IPS-NIHi11 (cell line): ENCODE data around the gene TLDC2.
"Not testable (repeated sequence)": the region's sequence is repeated elsewhere in the genome, so short reads cannot be mapped to it uniquely, and the experiment has no call there.

Experiments used
- DNase-seq: peaks from one replicate; pipeline ENCODE4 v3.0.0; 2012; ENCODE audit warnings: mixed read lengths, low spot score

Gene TLDC2

DNA sequence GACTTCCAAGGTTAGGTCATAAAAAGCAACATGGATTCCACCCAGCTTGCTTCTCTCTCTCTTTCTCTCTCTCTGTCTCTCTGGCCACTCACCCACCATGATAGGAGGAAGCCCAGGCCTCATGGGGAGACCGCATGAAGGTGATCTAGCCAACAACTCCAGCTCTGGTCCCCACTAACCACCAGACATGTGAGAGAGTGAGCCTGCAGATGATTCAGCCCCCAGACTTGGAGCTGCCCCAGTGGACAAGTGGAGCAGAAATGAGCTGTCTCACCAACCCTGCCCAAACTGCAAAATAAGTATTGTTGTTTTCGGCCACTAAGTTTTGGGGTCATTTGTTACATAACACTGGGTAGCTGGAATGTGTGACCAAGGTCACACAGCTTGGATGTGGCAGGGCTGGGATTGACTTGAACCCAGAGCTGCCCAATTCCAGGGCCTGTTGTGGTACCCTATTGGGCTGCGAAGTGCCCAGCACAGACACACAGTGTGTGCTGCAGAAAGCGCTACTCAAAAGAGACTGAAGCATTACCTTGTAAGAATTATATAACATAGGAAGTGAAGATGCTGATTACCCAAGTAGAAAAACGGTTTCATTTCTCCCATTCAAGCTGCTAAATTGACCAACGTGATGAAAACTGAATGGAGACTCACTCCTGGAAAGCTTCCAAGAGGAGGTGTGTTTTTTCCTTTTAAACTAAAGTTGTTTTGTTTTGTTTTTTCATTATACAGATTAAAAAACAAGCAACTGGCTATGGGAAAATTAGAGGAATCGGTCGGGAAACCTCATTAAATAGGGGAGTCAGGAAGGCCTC lies 9.1 kb upstream of the TLDC2 start:
- DNase-seq: no peak

DNA sequence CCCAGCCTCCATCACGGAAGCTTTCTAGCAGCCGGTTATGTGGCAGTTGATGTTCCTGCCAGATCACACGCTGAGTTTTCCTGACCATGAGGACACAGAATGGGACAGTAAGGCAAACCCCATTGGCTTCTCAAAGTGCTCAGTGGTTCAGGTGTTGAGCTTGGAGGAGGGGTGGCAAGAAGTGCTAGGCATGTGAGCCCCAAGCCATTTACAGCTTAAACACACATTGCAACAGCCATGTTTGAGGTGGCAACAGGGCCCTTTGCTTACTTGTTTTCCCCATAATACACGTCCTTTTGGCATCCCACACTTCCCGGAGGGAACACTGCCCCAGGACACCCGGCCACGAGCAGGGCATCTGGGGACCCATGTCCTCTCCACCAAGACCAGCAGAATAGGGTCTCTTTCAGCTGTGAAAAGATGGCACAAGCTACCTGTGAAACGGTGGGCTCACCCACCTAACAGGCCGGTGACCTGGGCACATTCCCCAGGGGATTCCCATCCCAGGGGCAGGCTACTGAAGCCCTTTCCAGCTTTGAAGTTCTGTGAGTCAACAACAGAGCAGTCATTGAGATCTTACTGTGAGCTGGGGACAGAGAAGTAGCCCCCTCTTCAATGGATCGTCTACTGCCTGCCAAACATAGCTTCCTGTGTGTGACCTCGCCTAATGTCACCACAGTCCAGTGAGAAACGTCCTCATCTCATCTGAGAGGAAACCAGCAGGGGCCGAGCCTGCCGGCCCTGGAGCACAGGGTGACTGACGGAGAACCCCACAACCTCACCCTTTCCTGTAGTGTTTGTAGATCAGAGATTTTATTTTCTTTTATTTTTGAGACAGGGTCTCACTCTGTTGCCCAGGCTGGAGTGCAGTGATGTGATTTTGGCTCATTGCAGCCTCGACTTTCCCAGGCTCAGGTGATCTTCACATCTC lies 4.0 kb upstream of the TLDC2 start:
- no peak for DNase-seq

- DNase-seq: no peak
Observed at GRCh38 chr20:36872852-36873251, 3.1 kb upstream of the TLDC2 start.

DNA sequence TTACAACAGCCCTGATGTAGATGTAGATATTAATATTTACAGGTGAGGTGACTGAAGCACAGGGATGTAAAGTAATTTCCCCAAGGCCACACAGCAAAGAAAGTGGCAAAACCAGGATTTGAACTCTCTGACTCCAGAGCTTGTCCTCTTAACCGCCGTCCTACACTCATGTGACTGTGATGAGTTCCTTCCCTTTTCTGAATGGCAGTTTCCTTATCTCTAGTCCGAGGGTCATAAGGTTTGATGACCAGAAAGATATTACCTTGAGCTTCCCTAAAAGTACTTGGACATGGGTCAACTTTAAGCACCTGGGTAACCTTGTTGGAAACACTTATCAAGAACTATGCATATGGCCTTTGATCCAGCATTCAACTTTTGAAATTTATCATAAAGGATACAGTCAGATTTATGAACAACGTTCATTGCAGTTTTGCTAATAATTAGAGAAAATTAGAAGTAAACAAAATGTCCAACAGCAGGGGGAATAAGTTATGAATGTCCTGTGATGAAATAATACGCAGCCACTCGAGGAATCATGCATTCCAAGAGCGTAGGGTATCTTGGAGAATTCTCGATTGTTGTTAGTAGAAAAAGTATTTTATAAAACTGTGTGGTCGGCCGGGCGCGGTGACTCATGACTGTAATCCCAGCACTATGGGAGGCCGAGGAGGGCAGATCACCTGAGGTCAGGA lies 2.3 kb upstream of the TLDC2 start:
- DNase-seq: no peak

DNA sequence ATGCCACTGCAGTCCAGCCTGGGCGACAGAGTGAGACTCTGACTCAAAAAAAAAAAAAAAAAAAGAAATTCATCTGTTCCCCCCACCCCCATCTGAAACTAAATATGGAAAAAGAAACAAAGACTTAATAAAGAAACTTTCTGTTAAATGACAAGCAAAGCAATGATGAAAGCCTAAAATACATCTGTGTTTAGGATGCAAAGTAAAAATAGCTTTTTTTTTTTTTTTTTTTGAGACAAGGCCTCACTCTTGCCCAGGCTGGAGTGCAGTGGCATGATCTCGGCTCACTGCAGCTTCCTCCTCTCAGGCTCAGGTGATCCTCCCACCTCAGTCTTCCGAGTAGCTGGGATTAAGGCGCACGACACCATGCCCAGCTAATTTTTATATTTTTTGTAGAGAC lies 845 bp upstream of the TLDC2 start:
- DNase-seq: not testable (repeated sequence)

DNA sequence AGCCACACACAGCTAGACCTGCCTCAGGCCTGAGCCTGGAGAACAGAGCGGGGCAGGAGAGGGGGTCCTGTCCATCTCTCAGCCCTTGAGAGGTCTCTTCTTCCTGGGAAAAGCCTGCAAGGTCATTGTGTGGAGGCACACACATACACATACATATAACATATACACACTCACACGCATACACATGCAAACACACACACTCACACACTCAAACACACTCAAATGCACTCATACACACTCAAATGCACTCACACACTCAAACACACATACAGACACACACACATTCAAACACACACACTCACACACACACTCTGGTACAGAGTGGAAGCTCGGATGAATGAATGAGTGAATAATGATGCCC lies 515 bp downstream of the TLDC2 start:
- DNase-seq: no peak

- no peak for DNase-seq
Observed at GRCh38 chr20:36878941-36879340, 3.0 kb downstream of the TLDC2 start.

DNA sequence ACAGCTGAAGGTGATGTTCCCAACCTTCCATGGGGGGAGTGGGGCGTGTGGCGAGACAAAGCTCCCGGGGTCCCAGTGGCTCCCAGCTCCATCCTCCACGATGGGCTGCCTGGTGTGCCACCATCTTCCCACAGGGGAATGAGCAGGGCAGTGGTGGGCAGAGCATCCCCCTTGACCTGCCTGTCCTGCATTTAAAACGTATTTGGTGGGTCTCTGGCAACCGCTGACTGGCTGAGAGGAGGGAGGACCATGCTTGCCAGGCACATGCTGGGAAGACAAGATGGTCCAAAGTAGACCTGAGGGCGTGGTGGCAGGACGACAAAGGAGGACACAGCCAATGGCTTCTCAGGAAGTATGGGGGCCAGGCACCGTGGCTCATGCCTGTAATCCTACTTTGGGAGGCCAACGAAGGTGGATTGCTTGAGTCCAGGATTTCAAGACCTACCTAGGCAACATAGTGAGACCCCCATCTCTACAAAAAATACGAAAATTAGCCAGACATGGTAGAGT lies 4.9 kb downstream of the TLDC2 start:
- no peak for DNase-seq

GRCh38 chr20:36881331-36881730 lies 5.4 kb downstream of the TLDC2 start:
- DNase-seq: no peak

- DNase-seq: no peak
Observed at GRCh38 chr20:36881888-36882287, 6.0 kb downstream of the TLDC2 start.

GRCh38 chr20:36883977-36884535 lies 8.1 kb downstream of the TLDC2 start:
- DNase-seq: no peak

- DNase-seq: peak; percentile 43
Observed at GRCh38 chr20:36885356-36885755, 9.4 kb downstream of the TLDC2 start.

GRCh38 chr20:36886859-36887751 lies 11.2 kb downstream of the TLDC2 start:
- DNase-seq: peak; percentile 95

DNA sequence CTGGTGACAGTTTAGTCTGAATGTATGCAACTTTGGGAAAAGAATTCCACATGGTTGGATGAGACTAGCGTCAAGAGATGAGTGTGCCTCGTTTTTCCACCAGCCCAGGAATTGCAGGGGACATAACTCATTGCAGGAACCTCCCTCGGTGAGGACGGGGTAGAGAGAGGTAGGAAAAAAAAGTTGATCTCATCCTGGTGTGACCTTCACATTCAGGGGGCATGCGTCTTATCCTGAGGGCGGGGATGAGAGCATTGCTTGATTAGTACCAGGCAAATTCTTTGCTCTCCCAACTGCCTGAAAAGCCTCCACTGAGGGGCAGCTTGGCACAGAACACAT lies 11.8 kb downstream of the TLDC2 start:
- DNase-seq: no peak

GRCh38 chr20:36888880-36889516 lies 13.1 kb downstream of the TLDC2 start:
- no peak for DNase-seq

DNA sequence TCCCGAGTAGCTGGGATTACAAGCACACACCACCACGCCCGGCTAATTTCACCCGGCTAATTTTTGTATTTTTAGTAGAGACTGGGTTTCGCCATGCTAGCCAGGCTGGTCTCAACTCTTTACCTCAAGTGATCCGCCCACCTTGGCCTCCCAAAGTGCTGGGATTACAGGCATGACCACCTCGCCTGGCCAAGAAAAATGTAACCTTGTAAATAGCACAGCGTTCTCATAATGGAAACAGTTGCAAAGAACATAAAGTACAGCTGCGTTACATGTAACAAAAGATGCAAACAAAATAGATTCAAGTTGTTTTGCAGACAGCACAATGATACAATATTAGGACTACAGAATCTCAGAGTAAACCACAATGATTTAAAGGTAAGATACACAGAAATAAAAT lies 14.6 kb downstream of the TLDC2 start:
- no peak for DNase-seq

GRCh38 chr20:36891211-36891610 lies 15.3 kb downstream of the TLDC2 start:
- no peak for DNase-seq

DNA sequence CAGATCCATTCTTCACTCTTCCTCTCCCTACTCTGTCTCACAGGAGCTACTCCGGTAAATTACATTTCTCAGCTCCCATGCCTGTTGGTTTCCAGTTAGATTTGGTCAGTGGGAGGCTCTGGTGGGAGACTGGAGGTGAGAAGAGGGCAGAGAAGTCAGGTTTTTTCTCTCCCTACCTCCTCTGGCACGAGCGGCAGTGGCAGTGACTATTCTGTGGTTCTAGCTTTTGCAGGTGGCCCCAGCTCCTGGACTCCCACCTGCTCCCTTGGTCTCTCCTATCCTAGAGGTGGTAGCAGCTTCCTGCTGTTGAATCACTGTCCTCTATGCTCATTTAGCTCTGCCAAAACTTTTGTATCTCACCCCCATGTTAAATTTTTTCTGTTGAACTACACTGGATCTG lies 17.9 kb downstream of the TLDC2 start:
- DNase-seq: no peak

GRCh38 chr20:36895036-36895435 lies 19.1 kb downstream of the TLDC2 start:
- DNase-seq: no peak

- no peak for DNase-seq
Observed at GRCh38 chr20:36904690-36905089, 28.8 kb downstream of the TLDC2 start.

DNA sequence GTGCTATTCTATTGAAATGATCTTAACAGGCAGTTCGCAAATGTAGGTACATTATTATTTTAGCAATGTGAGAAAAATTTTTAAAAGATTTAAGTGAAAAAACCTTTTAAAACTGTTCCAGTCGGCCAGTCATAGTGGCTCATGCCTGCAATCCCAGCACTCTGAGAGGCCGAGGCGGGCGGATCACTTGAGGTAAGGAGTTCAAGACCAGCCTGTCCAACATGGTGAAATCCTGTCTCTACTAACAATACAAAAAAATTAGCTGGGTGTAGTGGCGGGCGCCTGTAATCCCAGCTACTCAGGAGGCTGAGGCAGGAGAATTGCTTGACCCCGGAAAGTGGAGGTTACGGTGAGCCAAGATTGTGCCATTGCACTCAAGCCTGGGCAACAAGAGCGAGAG lies 29.6 kb downstream of the TLDC2 start:
- DNase-seq: not testable (repeated sequence)
